GM12878 (cell line): ENCODE results near the gene GNA15. TPM values are rescaled to one million over a fixed set of nuclear protein-coding genes. Genes with fewer than 3 reads are reported as not detected.

ENCODE experiments used
- ATAC-seq: fragments of 200-7000 bp; cut with Tn5 transposase; 3 replicates; pipeline ENCODE4 v1.9.1; 2020; ENCODE audit warnings: mild to moderate bottlenecking, moderate library complexity
- BruUV-seq: library from RNA; stranded (reverse); fragments of 400-500 nt; replicated peaks from 2 replicates; lab custom pipeline; 2021; lab: Mats Ljungman, UMichigan
- CTCF ChIA-PET: fragments of 300-600 bp; sonication (Branson Sonifier 250); formaldehyde crosslinking; extraction: SDS; loops from one replicate; lab custom pipeline; 2021; ENCODE audit warnings: inconsistent platforms; lab: Yijun Ruan, JAX
- POLR2A ChIA-PET: fragments of 350-600 bp; formaldehyde crosslinking; extraction: SDS; loops from one replicate; lab custom pipeline; 2021; ENCODE audit warnings: inconsistent platforms; lab: Charles Lee
- RAD21 ChIA-PET: fragments of 300-600 bp; sonication (Branson Sonifier 250); formaldehyde crosslinking; loops from one replicate; lab custom pipeline; 2023; ENCODE audit warnings: antibody characterized with exemption; ENCODE audit not compliant: unreplicated experiment; lab: Charles Lee
- SMC1A ChIA-PET: fragments of 300-600 bp; sonication (Branson Sonifier 250); formaldehyde crosslinking; loops from one replicate; lab custom pipeline; 2023; ENCODE audit not compliant: unreplicated experiment, uncharacterized antibody; lab: Charles Lee
- DNase-seq: peaks from one replicate; pipeline ENCODE4 v3.0.0-alpha.2; 2011; ENCODE audit warnings: low read depth, low spot score
- FAIRE-seq: peaks from 3 replicates; lab custom pipeline; 2011; peaks lifted over from hg19 to GRCh38; lab: Jason Lieb, UNC
- H2AFZ ChIP-seq: 2 replicates; pipeline ENCODE4 v1.6.0; 2011; ENCODE audit warnings: low read depth, low read length, control low read depth; ENCODE audit not compliant: control insufficient read depth
- H3K27ac ChIP-seq: 2 replicates; pipeline ENCODE4 v1.5.1; 2011; ENCODE audit warnings: control low read depth; ENCODE audit not compliant: control insufficient read depth, insufficient read depth
- H3K27me3 ChIP-seq, 2 experiments: replicated peaks in 1 of 2; 2 replicates each; pipeline versions ENCODE4 v1.6.0 to v1.6.1; 2011; ENCODE audit warnings: low read length in 1 of 2; ENCODE audit not compliant: control insufficient read depth in 2 of 2, insufficient read depth in 2 of 2
- H3K36me3 ChIP-seq, 2 experiments: 2 replicates each; pipeline ENCODE4 v1.5.1; 2011; ENCODE audit warnings: low read length in 1 of 2; ENCODE audit not compliant: control insufficient read depth in 2 of 2, insufficient read depth in 2 of 2
- H3K4me1 ChIP-seq: 2 replicates; pipeline ENCODE4 v1.6.1; 2011; ENCODE audit warnings: mild to moderate bottlenecking, low read length, moderate library complexity, mixed read lengths; ENCODE audit not compliant: control insufficient read depth, insufficient read depth
- H3K4me2 ChIP-seq: 2 replicates; pipeline ENCODE4 v1.6.0; 2011; ENCODE audit warnings: control low read depth; ENCODE audit not compliant: control insufficient read depth, insufficient read depth
- H3K4me3 ChIP-seq: fragments of 200-600 bp; sonication (generic); 2 replicates; pipeline ENCODE4 v1.5.1; 2016
- H3K79me2 ChIP-seq: 2 replicates; pipeline ENCODE4 v1.6.0; 2011; ENCODE audit warnings: low read length; ENCODE audit not compliant: control insufficient read depth, insufficient read depth
- H3K9ac ChIP-seq: 2 replicates; pipeline ENCODE4 v1.8.0; 2011; ENCODE audit warnings: low read length, control low read depth, mixed read lengths; ENCODE audit not compliant: control insufficient read depth, insufficient read depth
- H3K9me3 ChIP-seq: replicated peaks from 3 replicates; pipeline ENCODE4 v1.5.1; 2011; ENCODE audit warnings: mild to moderate bottlenecking, low read length; ENCODE audit not compliant: control insufficient read depth, insufficient read depth
- H4K20me1 ChIP-seq: 2 replicates; pipeline ENCODE4 v1.6.0; 2011; ENCODE audit not compliant: control insufficient read depth, insufficient read depth
- BCLAF1 ChIP-seq: fragments of 450-650 bp; IDR thresholded peaks from 2 replicates; pipeline ENCODE4 v1.6.1; 2017; ENCODE audit warnings: antibody characterized with exemption, mild to moderate bottlenecking, moderate library complexity
- CREB1 ChIP-seq: IDR thresholded peaks from 2 replicates; pipeline ENCODE4 v1.6.1; 2012; ENCODE audit warnings: low read depth, mild to moderate bottlenecking, inconsistent platforms
- E2F4 ChIP-seq: IDR thresholded peaks from 2 replicates; pipeline ENCODE4 v1.6.1; 2012; ENCODE audit warnings: low read depth, low read length, improper control_type of control experiment
- GABPA ChIP-seq: IDR thresholded peaks from 2 replicates; pipeline ENCODE4 v1.6.1; 2014; ENCODE audit warnings: antibody characterized with exemption, low read depth, mild to moderate bottlenecking, inconsistent platforms
- HCFC1 ChIP-seq: fragments of 150-350 bp; IDR thresholded peaks from 2 replicates; pipeline ENCODE4 v1.6.1; 2014; ENCODE audit warnings: low read length
- LARP7 ChIP-seq: fragments of 450-650 bp; IDR thresholded peaks from 2 replicates; pipeline ENCODE4 v1.6.1; 2017; ENCODE audit warnings: mild to moderate bottlenecking
- MYC ChIP-seq: IDR thresholded peaks from 2 replicates; pipeline ENCODE4 v1.6.1; 2011; ENCODE audit warnings: mild to moderate bottlenecking, low read length, moderate library complexity, inconsistent platforms; ENCODE audit not compliant: insufficient read depth, insufficient replicate concordance, insufficient read length, severe bottlenecking
- RAD21 ChIP-seq: IDR thresholded peaks from 2 replicates; pipeline ENCODE4 v1.6.1; 2011; ENCODE audit warnings: mild to moderate bottlenecking, low read depth, low read length, moderate library complexity; ENCODE audit not compliant: insufficient read depth
- RUNX3 ChIP-seq: IDR thresholded peaks from 2 replicates; pipeline ENCODE4 v1.6.1; 2012; ENCODE audit warnings: low read length, inconsistent platforms
- ZBED1 ChIP-seq: IDR thresholded peaks from 2 replicates; pipeline ENCODE4 v1.6.1; 2016; ENCODE audit warnings: borderline replicate concordance
- ZNF217 ChIP-seq: fragments of 450-650 bp; IDR thresholded peaks from 2 replicates; pipeline ENCODE4 v1.6.1; 2017; ENCODE audit warnings: antibody characterized with exemption, mild to moderate bottlenecking
- ZNF384 ChIP-seq: IDR thresholded peaks from 2 replicates; pipeline ENCODE4 v1.6.1; 2012; ENCODE audit warnings: low read depth, mild to moderate bottlenecking, low read length, improper control_type of control experiment, borderline replicate concordance
- whole genome bisulfite sequencing: methylation state at CpG from one replicate; pipeline ENCODE4 v1.1.6; 2016; ENCODE audit warnings: low lambda C conversion rate; ENCODE audit not compliant: insufficient replicate concordance, insufficient coverage; ENCODE audit errors: missing lambda C conversion rate; 5-methylcytosine and 5-hydroxymethylcytosine counted together
- in situ Hi-C: fragments of 300-500 bp; cut with MboI; formaldehyde crosslinking; loops from 9 replicates; pipeline ENCODE4 v1.14.3; 2018; ENCODE audit warnings: mixed read lengths
- intact Hi-C: fragments of 100-400 bp; cut with micrococcal nuclease; formaldehyde crosslinking; loops from one replicate; pipeline ENCODE4 v1.14.2; 2022; ENCODE audit not compliant: unreplicated experiment
- polyA plus RNA-seq, 11 experiments: library from polyadenylated mRNA; depleted of rRNA in 4 of 11; unstranded in 6 of 11; stranded (reverse) in 5 of 11; fragments of >200 nt; fragmentation: Nextera tagmentation in 4 of 11; fragmentation: Illumina TruSeq in 1 of 11; extraction: Ambion mirVana in 4 of 11; extraction: Trizol in 1 of 11; gene quantifications; 1 replicate in 1 of 11; 2 replicates in 10 of 11; pipeline versions ENCODE4 v1.2.1 to v1.2.3, GENCODE V29; 2011 to 2016; ENCODE audit warnings: inconsistent platforms in 2 of 11, missing spikeins in 2 of 11, low read depth in 1 of 11
- total RNA-seq, 4 experiments: library from RNA; depleted of rRNA in 3 of 4; stranded (reverse); fragments of >200 nt in 3 of 4; fragmentation: Illumina TruSeq in 1 of 4; extraction: Trizol in 1 of 4; gene quantifications; 2 replicates each; pipeline versions ENCODE4 v1.2.1 to v1.2.3, GENCODE V29; 2013 to 2021
- TF ChIP-seq, protein P1 (sequence below): fragments of 450-650 bp; IDR thresholded peaks from 2 replicates; pipeline ENCODE4 v1.6.1; 2017; ENCODE audit warnings: mild to moderate bottlenecking
- TF ChIP-seq, protein P2 (sequence below): fragments of 150-350 bp; IDR thresholded peaks from 2 replicates; pipeline ENCODE4 v1.6.1; 2014; ENCODE audit warnings: mild to moderate bottlenecking, low read depth, low read length

Gene GNA15
- total and polyA plus RNA-seq, 10 of the 15 experiments (the other 5 are each of a cell fraction or from before 2014, with no cell fraction given), result 0.42 to 18.0 (median 9.4) TPM

DNA sequence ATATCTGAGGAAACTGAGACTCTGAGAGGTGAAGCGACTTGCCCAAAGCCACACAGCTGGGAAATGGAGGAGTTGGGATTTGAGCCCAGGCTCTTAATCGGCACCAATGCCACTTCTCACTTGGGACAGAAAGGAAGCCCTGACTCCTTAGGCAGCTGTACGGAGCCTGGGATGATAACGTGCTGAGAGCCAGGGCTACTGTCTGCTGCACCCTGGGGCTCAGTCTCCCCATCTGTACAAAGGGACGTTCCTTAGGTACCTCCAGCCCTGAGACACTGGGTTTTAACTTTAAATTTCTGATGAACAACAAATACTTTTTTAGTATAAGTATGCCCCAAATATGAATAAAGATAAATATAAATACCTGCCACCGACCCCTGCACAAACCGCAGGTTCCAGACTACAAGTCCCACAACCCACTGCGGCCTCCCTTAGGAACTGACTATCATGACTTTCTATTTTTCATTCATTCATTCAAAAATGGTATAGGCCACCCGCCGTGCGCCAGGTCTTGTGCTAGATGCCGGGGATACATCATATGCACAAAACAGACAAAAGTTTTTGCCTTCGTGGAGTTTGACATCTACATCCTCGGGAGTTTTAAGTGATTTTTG, 49.1 kb downstream of the GNA15 start:
- ATAC-seq (peak; percentile 54), FAIRE-seq (no peak), DNase-seq (no peak)
- H3K79me2 ChIP-seq, result peaks cover 64% of the 10 kb centered on the region
- in situ Hi-C loops, result no loop called here
- H3K4me2 ChIP-seq, result peak overlapping the region; percentile 82
- peak overlapping the region; percentile 76 for H3K4me3 ChIP-seq
- WGBS, result 7% methylated on average over 14 of the region's 14 CpGs
- peaks cover 0 to 3% of the 10 kb centered on the region in 2 experiments; a peak in 1 of 4 replicates for H3K36me3 ChIP-seq
- RAD21 ChIA-PET, result interaction anchor here (0.5 kb wide), 1 partner anchor 111 kb away, joined by 5 read pairs; no protein-coding TSS in a partner anchor
- SMC1A ChIA-PET, result interaction anchor here (1.6 kb wide), 1 partner anchor 14 kb away, joined by 4 read pairs; no protein-coding TSS in a partner anchor
- no TSS peak for BruUV-seq
- no peaks in the 10 kb centered on the region for H3K27me3 ChIP-seq
- H4K20me1 ChIP-seq, result no peaks in the 10 kb centered on the region; the same call in 1 of the 2 replicates
- peak overlapping the region; percentile 80 for H2AFZ ChIP-seq
- CTCF ChIA-PET, result interaction anchor here (0.9 to 1.2 kb wide), 2 partner anchors 229 to 234 kb away, joined by 3 to 4 read pairs; no protein-coding TSS in a partner anchor
- H3K9ac ChIP-seq, result peak overlapping the region; percentile 91; the same call in 1 of the 2 replicates
- no peaks in the 10 kb centered on the region for H3K9me3 ChIP-seq
- POLR2A ChIA-PET, result interaction anchor here (0.6 to 1.0 kb wide), 2 partner anchors 9 to 130 kb away, joined by 3 read pairs; no protein-coding TSS in a partner anchor
- H3K27ac ChIP-seq, result peak overlapping the region; percentile 94
- peaks cover 14% of the 10 kb centered on the region for H3K4me1 ChIP-seq
- intact Hi-C loops, result no loop called here
- TF ChIP-seq RUNX3, result peak; percentile 79
- TF ChIP-seq ZNF217, result no peak
- TF ChIP-seq, protein P1, sequence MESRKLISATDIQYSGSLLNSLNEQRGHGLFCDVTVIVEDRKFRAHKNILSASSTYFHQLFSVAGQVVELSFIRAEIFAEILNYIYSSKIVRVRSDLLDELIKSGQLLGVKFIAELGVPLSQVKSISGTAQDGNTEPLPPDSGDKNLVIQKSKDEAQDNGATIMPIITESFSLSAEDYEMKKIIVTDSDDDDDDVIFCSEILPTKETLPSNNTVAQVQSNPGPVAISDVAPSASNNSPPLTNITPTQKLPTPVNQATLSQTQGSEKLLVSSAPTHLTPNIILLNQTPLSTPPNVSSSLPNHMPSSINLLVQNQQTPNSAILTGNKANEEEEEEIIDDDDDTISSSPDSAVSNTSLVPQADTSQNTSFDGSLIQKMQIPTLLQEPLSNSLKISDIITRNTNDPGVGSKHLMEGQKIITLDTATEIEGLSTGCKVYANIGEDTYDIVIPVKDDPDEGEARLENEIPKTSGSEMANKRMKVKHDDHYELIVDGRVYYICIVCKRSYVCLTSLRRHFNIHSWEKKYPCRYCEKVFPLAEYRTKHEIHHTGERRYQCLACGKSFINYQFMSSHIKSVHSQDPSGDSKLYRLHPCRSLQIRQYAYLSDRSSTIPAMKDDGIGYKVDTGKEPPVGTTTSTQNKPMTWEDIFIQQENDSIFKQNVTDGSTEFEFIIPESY, result no peak
- no peak for TF ChIP-seq ZBED1
- TF ChIP-seq RAD21, result no peak
- no peak for TF ChIP-seq LARP7
- no peak for TF ChIP-seq E2F4
- no peak for TF ChIP-seq GABPA
- TF ChIP-seq, protein P2, sequence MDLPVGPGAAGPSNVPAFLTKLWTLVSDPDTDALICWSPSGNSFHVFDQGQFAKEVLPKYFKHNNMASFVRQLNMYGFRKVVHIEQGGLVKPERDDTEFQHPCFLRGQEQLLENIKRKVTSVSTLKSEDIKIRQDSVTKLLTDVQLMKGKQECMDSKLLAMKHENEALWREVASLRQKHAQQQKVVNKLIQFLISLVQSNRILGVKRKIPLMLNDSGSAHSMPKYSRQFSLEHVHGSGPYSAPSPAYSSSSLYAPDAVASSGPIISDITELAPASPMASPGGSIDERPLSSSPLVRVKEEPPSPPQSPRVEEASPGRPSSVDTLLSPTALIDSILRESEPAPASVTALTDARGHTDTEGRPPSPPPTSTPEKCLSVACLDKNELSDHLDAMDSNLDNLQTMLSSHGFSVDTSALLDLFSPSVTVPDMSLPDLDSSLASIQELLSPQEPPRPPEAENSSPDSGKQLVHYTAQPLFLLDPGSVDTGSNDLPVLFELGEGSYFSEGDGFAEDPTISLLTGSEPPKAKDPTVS, result no peak
- no peak for TF ChIP-seq ZNF384
- TF ChIP-seq MYC, result no peak
- no peak for TF ChIP-seq HCFC1
- TF ChIP-seq BCLAF1, result no peak
- no peak for TF ChIP-seq CREB1
